RWPE1 (cell line): Measurements from ENCODE around the gene ESPL1.

Experiments used
- CTCF ChIA-PET: fragments of 350-600 bp; sonication (Branson Sonifier 250); formaldehyde crosslinking; extraction: SDS; loops from one replicate; lab custom pipeline; 2021; lab: Yijun Ruan, JAX
- POLR2A ChIA-PET: fragments of 400-600 bp; formaldehyde crosslinking; extraction: SDS; loops from one replicate; lab custom pipeline; 2020; ENCODE audit warnings: antibody characterized with exemption; ENCODE audit not compliant: low non-redundant PET; lab: Yijun Ruan, JAX
- DNase-seq: peaks from one replicate; pipeline ENCODE4 v3.0.0; 2012; ENCODE audit warnings: low spot score
- H3K27ac ChIP-seq: fragments of 450-650 bp; 2 replicates; pipeline ENCODE4 v1.5.1; 2017
- TF ChIP-seq, protein P1 (sequence below): fragments of 450-650 bp; conservative IDR thresholded peaks from 2 replicates; pipeline ENCODE4 v1.5.1; 2017; ENCODE audit warnings: low read depth, mild to moderate bottlenecking

Gene ESPL1

DNA sequence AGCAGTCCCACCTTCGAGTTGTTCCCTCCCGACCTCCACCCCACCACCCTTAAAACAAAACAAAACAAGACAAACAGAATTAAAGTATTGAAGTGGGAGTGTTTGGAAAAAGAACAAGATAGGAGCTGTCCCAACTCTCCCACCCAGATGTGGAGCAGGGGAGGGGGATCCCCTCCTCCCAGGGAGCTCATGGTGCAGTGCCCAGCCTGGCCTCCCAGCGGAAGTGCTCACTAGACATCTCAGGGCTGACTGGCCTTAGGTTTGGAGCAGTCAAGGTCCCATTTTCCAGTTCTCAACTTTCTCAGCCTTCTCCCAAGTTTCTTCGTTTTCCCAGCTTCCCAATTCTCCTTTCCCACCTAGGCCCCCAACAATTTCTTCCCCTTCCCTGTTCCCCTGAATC lies 65.2 kb downstream of the ESPL1 start:
- CTCF ChIA-PET = no interaction called here
- no peak overlapping the region for H3K27ac ChIP-seq
- TF ChIP-seq, protein P1, sequence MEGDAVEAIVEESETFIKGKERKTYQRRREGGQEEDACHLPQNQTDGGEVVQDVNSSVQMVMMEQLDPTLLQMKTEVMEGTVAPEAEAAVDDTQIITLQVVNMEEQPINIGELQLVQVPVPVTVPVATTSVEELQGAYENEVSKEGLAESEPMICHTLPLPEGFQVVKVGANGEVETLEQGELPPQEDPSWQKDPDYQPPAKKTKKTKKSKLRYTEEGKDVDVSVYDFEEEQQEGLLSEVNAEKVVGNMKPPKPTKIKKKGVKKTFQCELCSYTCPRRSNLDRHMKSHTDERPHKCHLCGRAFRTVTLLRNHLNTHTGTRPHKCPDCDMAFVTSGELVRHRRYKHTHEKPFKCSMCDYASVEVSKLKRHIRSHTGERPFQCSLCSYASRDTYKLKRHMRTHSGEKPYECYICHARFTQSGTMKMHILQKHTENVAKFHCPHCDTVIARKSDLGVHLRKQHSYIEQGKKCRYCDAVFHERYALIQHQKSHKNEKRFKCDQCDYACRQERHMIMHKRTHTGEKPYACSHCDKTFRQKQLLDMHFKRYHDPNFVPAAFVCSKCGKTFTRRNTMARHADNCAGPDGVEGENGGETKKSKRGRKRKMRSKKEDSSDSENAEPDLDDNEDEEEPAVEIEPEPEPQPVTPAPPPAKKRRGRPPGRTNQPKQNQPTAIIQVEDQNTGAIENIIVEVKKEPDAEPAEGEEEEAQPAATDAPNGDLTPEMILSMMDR = no peak
- POLR2A ChIA-PET = no interaction called here
- DNase-seq = no peak

DNA sequence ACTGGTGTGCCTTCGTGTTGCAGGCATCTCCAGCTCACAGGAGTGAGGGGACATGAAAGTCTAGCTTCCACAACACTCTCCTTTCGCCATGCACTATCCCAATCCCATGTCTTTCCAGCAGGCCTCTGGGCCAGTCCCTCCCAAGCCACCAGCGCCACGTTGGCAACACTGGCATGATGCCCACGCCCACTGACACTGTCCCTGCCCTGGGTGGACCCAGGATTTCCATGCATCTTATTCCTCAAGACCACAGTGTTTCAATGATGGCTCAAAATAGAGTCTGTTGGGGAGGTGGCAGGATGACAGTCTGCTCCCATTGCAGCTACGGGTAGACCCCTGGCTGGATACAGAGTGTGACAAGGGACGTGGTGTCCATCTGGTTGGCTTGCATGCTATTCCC lies 65.7 kb downstream of the ESPL1 start:
- H3K27ac ChIP-seq = no peak overlapping the region
- DNase-seq = no peak
- ChIA-PET CTCF (no interaction called here), POLR2A (no interaction called here)
- TF ChIP-seq, protein P1 = no peak

DNA sequence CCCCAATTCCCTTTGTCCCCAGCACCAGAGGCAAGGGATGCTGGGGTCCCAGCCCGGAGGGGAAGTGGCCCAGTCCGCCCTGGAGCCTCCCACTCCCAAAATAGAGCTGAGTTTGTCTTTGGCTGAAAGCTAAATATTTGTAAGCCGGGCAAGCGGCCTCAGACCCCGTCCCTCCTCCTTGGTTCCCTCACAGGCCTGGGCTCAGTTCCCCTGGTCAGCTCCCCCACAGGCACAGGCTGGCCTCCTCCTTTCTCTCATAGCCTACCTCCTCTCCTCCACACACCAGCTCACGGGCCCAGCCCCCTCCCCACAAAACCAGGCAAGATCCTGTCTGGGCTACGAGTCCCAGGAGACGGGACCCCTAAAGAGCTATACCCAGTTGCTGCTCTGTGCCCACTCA lies 66.7 kb downstream of the ESPL1 start:
- TF ChIP-seq, protein P1 = no peak
- ChIA-PET POLR2A (no interaction called here), CTCF (interaction anchor here (0.6 to 1.0 kb wide), 4 partner anchors 10 to 174 kb away, joined by 3 to 8 read pairs (median 4); no protein-coding TSS in a partner anchor)
- H3K27ac ChIP-seq = no peak overlapping the region
- no peak for DNase-seq

DNA sequence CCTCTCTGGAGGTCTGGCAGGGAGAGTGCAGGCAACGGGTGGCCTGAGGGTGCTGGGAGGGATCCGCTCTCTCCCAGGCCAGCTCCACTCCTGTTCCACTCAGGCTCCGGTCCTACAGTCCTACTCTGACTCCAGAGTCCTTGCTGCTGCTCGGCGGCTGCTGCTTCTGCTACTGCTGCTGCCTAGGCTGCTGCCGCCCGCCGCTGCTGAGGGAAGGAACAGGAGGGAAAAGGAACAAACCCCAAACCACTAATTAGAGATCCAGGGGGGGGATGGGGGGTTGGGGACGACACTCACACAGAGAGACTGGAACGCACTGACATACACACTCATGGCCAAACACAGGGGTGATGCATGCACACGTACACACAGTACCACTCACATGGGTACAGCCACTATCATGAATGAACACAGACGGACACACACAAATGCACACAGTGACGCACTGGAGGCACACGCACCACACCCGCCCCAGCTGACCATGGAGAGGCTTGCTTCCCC lies 68.1 kb downstream of the ESPL1 start, which contains the start of gene SP7:
TSS of gene SP7 (minus strand) at position 174 of the 501 bp plus-strand sequence. CDS start 708 bp downstream, outside the sequence.
- POLR2A ChIA-PET = no interaction called here
- TF ChIP-seq, protein P1 = no peak
- no peak within 1 kb of the TSS for H3K27ac ChIP-seq
- CTCF ChIA-PET = interaction anchor here (0.6 to 1.1 kb wide), 2 partner anchors 19 to 85 kb away, joined by 3 to 5 read pairs; no protein-coding TSS in a partner anchor
- no peak for DNase-seq

DNA sequence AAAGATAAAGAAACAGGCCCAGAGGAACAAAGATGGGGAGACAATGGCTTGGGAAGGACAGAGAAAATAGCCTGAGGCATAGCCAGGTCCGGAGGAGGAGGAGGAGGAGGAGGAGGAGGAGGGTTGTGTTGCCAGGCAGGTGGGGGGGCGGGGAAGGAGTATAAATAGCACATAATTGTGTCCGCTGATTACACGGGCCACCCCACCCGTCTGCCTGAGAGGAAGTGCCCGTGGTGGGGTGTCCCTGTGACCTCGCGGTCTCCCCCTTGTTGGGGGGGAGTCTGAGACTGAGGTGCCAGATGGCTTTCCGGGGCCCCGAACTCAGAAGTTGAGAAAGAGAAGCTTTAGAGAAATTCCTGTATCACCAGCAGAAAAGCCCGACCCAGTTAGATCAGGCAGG lies 69.9 kb downstream of the ESPL1 start:
- TF ChIP-seq, protein P1 = no peak
- H3K27ac ChIP-seq = no peak overlapping the region
- no peak for DNase-seq
- CTCF ChIA-PET = interaction anchor here (1.4 kb wide), 1 partner anchor 44 kb away, joined by 3 read pairs; no protein-coding TSS in a partner anchor
- POLR2A ChIA-PET = no interaction called here

DNA sequence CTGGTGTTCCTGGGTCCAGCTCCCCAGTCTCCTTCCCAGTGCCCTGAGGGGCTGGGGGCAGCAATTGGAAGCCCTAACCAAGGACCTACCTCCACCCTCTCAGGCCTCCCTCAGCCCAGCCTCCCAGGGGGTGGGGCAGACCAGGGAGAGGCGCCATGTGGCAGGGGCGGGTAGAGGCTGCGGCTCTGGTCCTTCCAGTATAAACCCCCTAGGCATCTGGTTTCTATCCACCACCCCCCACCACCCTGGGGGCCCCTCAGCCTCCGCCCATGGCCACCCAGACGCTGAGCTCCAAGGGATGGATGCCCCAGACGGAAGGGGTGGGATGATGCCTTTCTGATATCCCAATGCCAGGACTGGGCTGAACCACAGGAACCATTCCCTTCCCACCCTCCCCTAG lies 70.8 kb downstream of the ESPL1 start:
- POLR2A ChIA-PET = no interaction called here
- CTCF ChIA-PET = interaction anchor here (0.6 to 1.4 kb wide), 2 partner anchors 43 to 170 kb away, joined by 3 read pairs; no protein-coding TSS in a partner anchor
- DNase-seq = no peak
- TF ChIP-seq, protein P1 = no peak
- H3K27ac ChIP-seq = no peak overlapping the region
